HG03175 (cell line): ENCODE data around the gene PRR22.
A peak's percentile ranks its signal among the peaks of the same experiment; 100 is the strongest.

Experiments used
- ATAC-seq: cut with Tn5 transposase; IDR thresholded peaks from one replicate; pipeline ENCODE4 v1.9.1; 2021; ENCODE audit warnings: mild to moderate bottlenecking, moderate library complexity; ENCODE audit not compliant: unreplicated experiment

The PRR22 gene

GRCh38 chr19:5784581-5785147 is at the start of gene PRR22:
TSS of gene PRR22 (minus strand) at chr19:5784746. CDS start at chr19:5784660, 86 bp downstream.
- ATAC-seq: no peak

DNA sequence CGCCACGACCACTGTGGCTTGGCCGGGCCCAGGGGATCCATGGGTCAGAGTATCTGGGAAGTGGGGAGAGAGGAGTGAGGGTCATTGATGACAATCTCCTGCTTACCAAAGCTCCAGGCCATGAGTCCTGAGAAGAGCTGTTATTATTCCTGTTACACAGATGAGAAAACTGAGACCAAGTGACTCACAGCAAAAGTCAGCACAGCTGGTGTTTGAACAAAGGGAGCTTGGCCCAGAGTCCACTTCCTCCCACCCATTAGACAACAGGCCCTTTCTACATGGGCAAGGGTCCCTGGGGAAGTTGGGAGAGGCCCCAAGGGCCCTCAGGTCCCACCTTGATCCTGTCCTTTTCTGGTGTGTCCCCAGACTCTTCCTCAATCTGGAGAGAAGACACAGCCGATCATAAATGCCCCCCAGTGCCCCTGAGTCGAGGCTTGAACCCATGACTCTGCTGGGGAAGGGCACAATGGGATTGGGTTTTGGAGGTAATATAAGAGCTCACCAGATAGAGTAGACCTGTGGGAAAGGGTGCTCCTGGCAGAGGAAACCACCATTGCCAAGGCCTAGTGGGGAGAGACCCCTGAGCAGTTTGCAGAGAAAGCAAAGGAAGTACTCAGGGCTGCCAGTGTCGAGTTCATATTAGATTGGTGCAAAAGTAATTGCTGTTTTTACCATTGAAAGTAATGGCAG is 48.1 kb upstream of the PRR22 start:
- ATAC-seq: no peak

GRCh38 chr19:5832061-5832460 is 47.5 kb upstream of the PRR22 start:
- ATAC-seq: no peak

- no peak for ATAC-seq
Measured at GRCh38 chr19:5831159-5831558, 46.6 kb upstream of the PRR22 start.

GRCh38 chr19:5829567-5830310 is 45.2 kb upstream of the PRR22 start:
- ATAC-seq: no peak

GRCh38 chr19:5828661-5829566 is 44.4 kb upstream of the PRR22 start:
- no peak for ATAC-seq

GRCh38 chr19:5827891-5828660 is 43.5 kb upstream of the PRR22 start:
- ATAC-seq: peak; percentile 66

DNA sequence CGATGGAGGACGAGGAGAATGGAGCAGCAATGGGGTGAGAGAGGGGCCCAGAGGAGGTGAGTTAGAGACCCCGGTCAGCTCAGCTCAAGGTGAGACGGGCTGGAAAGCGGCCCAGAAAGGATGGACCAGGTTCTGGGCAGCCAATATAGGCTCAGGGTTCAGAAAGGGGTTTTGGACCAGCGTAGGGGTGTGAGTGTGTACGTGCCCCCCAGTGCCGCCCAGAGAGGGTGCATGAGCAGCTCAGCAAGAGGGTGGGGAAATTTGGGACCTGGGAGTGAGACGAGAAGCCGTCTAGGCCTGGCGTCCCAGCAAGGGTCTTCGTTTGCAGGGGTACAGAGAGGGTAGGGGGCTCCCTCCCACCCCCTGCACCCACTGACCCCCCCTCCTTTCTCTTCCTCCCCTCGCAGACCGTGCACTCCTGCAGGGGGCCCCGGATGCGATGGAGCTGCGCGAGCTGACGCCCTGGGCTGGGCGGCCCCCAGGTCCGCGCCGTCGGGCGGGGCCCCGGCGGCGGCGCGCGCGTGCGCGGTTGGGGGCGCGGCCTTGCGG is 42.9 kb upstream of the PRR22 start:
- no peak for ATAC-seq

DNA sequence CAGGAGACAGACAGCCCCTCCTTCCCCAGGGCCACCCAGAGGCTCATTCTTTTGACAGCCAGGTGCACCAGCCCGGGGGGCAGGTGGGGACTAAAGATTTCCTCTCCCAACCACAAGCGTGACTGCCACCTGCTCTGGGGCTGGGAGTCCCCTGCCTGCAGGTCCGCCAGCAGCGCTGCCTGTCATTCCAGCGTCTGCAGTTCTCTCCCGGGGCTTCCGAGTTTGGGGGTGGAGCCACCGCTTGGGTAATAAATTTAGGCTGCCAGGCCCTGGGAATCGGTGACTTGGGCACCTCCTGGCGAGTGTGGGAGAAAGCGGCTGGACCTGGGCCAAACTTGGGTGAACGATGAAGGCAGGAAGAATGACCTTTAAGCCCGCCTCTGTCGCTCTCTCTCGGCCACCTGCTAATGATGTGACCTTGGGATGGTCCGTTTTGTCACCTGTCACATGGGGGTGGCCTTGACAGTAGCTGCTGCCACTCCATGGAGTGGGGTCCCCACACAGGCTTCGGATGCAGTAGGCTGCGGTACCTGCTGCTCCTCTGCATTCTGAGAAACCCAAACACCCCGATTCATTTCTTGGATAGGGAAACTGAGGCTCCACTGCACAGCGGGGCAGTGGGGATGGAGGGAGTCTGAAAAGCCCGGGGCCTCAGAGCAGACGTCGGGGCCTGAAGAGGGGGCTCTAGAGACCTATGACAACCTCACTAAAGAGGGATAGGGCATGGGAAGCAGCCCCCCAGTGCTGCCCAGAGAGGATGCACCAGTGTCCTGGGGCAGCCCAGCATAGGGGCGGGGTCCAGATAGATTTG is 42.2 kb upstream of the PRR22 start:
- no peak for ATAC-seq

DNA sequence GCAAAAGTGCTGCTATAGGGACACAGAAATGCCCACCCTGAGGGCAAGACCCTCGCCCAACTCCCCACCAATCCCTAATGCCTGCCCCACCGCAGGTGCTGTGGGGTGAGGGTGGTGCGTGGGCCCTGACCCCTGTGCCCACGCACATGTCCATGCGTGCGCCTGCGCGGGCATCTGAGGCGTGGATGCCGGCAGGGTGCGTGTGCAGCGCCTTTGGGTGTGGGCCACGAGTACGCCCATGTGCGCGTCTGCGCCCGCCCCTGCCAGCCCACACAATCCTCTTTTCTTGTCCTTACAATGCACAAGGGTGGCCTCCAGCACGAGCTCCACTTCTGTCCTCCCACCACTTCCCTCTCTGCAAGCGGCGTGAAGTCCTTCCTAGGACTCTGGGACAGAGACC is 40.6 kb upstream of the PRR22 start:
- ATAC-seq: no peak

DNA sequence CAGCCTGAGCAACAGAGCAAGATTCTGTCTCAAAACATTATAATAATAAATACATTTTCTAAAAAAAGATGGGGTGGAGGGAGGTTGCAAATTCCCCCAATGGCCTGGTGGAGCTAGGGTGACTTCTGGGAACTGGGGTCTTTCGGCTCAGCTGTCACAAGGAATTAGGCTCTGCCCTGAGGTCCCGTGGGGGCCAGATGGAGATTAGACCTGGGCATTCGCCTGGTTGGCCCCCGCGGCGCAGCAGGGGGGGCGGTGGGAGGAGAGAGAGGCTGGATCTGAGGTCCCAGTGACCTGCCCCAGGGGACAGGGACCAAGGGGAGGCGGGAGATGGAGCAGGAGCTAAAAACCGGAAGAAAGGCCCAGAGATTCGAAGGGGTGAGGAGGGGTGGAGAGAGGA is 40.2 kb upstream of the PRR22 start:
- no peak for ATAC-seq

DNA sequence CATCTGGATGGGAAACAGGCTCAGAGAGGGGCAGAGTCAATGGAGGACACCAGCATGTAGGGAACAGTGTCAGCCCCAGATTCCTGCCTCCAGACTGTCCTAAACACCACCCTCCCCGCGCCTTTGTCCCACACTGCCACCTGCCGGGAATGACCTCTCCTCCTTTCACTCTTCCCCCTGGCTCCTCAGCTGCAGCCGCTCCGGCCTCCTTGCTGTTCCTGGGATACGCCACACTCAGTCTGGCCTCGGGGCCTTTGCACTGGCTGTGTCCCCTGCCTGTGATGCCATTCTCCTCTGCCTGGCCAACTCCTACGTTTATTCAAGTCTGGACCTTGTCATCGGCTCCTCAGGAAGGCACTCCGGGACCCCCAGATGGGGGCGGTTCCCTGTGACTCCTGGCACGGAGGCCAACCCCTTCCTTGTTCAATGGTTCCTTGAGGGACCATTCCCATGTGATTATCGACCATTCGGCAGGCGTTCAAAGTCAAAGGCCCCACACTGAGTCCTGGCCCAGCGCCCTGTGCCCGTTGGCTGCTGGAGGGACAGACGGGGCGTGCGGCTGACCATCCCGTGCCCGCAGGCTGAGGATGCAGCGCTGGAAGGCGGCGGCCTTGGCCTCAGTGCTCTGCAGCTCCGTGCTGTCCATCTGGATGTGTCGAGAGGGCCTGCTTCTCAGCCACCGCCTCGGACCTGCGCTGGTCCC is 39.2 kb upstream of the PRR22 start:
- ATAC-seq: no peak

- ATAC-seq: no peak
Measured at GRCh38 chr19:5822181-5822844, 37.8 kb upstream of the PRR22 start.

DNA sequence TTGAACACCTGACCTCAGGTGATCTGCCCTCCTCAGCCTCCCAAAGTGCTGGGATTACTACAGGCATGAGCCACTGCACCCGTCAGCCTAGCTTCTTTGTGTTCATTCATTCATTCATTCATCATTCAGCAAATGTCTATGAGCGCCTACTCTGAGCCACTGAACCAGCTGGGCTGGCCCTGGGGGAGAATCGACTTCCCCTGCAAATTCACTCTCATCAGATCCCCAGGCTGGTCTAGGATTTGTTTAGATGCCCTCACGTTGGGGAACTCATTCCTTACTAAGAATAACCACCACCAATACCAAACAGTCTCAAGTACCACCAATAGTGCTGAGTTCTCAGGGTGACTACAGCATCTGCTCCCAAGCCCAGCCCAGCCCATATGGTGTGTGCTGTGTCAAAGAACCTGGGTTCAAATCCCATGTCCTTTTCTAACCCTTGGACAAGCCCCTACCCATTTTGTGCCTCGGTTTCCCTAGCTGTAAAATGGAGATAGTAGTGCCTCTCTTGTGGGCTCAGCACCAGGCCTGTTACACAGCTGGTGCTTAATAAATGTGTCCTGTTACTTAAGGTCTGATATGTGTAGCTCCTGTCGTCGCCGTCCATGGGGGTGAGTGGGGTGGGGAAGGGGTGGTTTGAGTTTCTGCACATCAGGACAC is 37.1 kb upstream of the PRR22 start:
- ATAC-seq: no peak

DNA sequence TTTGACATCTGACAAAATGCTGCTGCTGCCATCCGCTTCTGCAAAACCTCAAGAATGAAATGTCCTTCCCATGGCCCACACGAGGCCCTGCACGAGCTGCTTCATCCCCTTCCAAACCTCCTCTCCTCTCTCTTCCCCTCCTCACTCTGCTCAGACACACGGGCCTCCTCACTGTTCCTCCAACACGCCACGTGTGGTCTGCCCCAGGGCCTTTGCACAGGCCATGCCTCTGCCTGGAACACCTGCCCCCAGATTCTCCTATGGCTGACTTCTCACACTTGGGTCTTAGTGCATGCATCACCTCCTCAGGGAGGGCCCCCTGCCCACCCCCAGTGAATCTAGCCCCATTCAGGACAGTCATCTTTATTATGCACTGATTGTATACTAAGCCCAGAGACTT is 36.2 kb upstream of the PRR22 start:
- ATAC-seq: no peak

GRCh38 chr19:5818594-5818993 is 34.0 kb upstream of the PRR22 start:
- ATAC-seq: no peak

- no peak for ATAC-seq
Measured at GRCh38 chr19:5817218-5817617, 32.7 kb upstream of the PRR22 start.

DNA sequence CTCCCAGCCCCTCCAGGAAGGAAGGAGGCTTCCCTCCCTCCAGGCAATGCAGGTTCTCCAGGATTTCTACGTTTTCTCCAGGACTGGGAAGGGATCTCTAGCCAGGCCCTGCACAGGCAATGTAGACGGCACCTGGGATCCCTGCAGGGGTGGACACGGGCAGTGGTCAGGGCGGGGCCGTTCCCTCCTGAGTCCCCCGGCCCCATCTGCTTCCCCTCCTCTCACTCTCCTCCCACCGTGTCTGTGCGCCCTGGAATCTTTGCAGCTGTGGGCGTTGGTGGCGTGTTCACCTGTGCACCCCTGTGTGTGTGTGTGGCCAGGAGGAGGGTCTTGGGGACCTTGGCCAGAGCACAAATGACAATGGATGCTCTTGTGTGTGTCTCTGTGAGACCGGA is 30.3 kb upstream of the PRR22 start:
- ATAC-seq: no peak
